ENCODE measurements around the gene TGFBI.

DNA sequence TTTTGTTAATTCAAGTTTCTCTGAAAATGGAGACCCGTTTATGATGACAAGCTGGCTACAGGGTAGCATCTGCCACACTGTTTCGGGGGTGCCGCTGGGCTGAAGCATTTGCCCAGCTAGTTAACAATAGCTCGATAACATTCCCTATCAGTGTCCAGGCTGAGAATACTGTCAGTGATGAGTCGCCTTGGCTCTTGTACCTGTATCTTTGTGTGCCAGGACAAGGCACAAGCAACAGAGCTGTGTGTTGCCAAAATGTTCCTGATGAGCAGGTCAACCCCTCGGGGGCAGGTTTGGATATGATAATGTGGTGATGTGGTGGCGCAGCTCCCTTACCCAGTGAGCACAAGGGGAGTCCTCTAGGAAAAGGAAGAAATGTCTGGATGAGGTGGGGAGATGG lies 7.0 kb downstream of the TGFBI start:
- no peak for TF ChIP-seq EZH2phosphoT487 (IDR thresholded peaks at IDR 0.05)
- TF ChIP-seq EZH2 (IDR thresholded peaks at IDR 0.05) = no peak
- TF ChIP-seq, protein P1, sequence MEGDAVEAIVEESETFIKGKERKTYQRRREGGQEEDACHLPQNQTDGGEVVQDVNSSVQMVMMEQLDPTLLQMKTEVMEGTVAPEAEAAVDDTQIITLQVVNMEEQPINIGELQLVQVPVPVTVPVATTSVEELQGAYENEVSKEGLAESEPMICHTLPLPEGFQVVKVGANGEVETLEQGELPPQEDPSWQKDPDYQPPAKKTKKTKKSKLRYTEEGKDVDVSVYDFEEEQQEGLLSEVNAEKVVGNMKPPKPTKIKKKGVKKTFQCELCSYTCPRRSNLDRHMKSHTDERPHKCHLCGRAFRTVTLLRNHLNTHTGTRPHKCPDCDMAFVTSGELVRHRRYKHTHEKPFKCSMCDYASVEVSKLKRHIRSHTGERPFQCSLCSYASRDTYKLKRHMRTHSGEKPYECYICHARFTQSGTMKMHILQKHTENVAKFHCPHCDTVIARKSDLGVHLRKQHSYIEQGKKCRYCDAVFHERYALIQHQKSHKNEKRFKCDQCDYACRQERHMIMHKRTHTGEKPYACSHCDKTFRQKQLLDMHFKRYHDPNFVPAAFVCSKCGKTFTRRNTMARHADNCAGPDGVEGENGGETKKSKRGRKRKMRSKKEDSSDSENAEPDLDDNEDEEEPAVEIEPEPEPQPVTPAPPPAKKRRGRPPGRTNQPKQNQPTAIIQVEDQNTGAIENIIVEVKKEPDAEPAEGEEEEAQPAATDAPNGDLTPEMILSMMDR (IDR thresholded peaks at IDR 0.05) = no peak
